Measurements from ENCODE around the gene CUL3. TPM values are rescaled to one million over a fixed set of nuclear protein-coding genes. Genes with fewer than 3 reads are reported as not detected.

The CUL3 gene
- total RNA-seq, 1 experiment from 2014 or later: 114 TPM

GRCh38 chr2:224630659-224631550 lies 45.7 kb upstream of the CUL3 start:
- Histone ChIP-seq H2AFZ (ENCODE audit: low read length) (no peak overlapping the region), H3K4me1 (ENCODE audit: insufficient read depth, low read length) (no peaks in the 10 kb centered on the region), H3K14ac (ENCODE audit: insufficient read depth, low read length) (no peak overlapping the region), H3K4me2 (ENCODE audit: insufficient read depth, insufficient read length, low read length) (no peak overlapping the region), H3K79me1 (ENCODE audit: insufficient read depth, low read depth, low read length, poor library complexity, severe bottlenecking) (no peaks in the 10 kb centered on the region), H3T11ph (ENCODE audit: low read length) (no peak overlapping the region), H2BK20ac (ENCODE audit: low read depth, low read length, poor library complexity, severe bottlenecking) (no peak overlapping the region), H3K79me2 (ENCODE audit: insufficient read depth, low read length) (no peaks in the 10 kb centered on the region), H4K8ac (replicated peaks; ENCODE audit: insufficient read length, low read depth, low read length) (no peak overlapping the region), H4K91ac (ENCODE audit: insufficient read length, low read depth, low read length) (no peak overlapping the region), H3K23me2 (ENCODE audit: insufficient read length, low read depth, low read length, poor library complexity, severe bottlenecking) (no peaks in the 10 kb centered on the region), H3K27ac (ENCODE audit: insufficient read length, low read depth, low read length) (no peak overlapping the region), H3K9ac (ENCODE audit: extremely low read depth, insufficient read length, low read length) (no peak overlapping the region), H4K20me1 (ENCODE audit: control insufficient read depth, insufficient read depth, insufficient read length) (no peaks in the 10 kb centered on the region), H2BK15ac (ENCODE audit: low read depth, low read length) (no peak overlapping the region), H3K23ac (ENCODE audit: insufficient read length, low read depth, low read length) (no peak overlapping the region), H3K4ac (ENCODE audit: low read depth, low read length) (no peak overlapping the region), H2BK120ac (ENCODE audit: low read depth, low read length, poor library complexity, severe bottlenecking) (no peak overlapping the region), H3K56ac (ENCODE audit: insufficient read length, low read depth, low read length) (no peak overlapping the region), H2BK12ac (ENCODE audit: insufficient read length, low read depth, low read length) (no peak overlapping the region), H4K5ac (ENCODE audit: insufficient read length, low read depth, low read length) (no peak overlapping the region), H2BK5ac (ENCODE audit: insufficient read length, low read length) (no peak overlapping the region), H3K27me3 (ENCODE audit: insufficient read depth, low read length) (no peaks in the 10 kb centered on the region), H3K18ac (ENCODE audit: insufficient read length, low read depth, low read length) (no peak overlapping the region), H3K9me3 (ENCODE audit: control insufficient read depth, low read depth, low read length) (no peaks in the 10 kb centered on the region), H2AK5ac (ENCODE audit: insufficient read length, low read length) (no peak overlapping the region)
- Mint-ChIP-seq H3K9me3 (peaks cover under 1% of the 10 kb centered on the region in 2 experiments; a peak in 2 of 5 replicates), H3K36me3 (ENCODE audit: insufficient read depth in 1 of 3, low read depth in 3 of 3) (peaks cover 0 to 1% (median 0%) of the 10 kb centered on the region in 3 experiments; a peak in 1 of 7 replicates), H3K4me1 (no peaks in the 10 kb centered on the region), H3K27me3 (ENCODE audit: low read depth) (no peaks in the 10 kb centered on the region), H3K4me3 (no peak overlapping the region), H3K27ac (no peak overlapping the region)
- TF ChIP-seq CTCF (conservative IDR thresholded peaks at IDR 0.05): no peak
- no peak for DNase-seq
- no CpG with 5 or more reads among the region's 6 CpGs for WGBS (ENCODE audit: extremely low coverage, insufficient read length, low lambda C conversion rate)

Measured in H9 (cell line).